ENCODE data around the gene CHID1. TPM values are rescaled to one million over a fixed set of nuclear protein-coding genes. Genes with fewer than 3 reads are reported as not detected.
A peak's percentile ranks its signal among the peaks of the same experiment; 100 is the strongest.

CHID1 gene
- total RNA-seq, 1 donor from 2014 or later, result 112 TPM

DNA sequence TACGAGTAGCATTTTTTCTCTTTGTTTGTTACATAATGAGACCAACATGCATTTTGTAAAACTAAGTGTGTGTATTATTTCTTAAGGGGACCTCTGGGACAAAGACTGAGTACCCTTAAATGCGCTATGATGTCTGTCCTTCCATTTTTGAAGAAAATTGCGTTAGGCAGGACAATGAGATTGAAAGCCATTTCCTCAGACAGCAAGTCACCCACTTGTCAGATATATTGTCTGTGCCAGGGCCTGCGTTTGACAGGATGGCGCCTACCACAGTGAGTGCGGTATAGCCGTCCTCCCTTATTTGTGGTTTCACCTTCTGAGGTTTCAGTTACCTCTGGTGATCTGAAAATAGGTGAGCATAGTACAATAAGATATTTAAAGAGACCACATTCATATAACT is 17.3 kb upstream of the CHID1 start:
- no peak overlapping the region for H3K4me3 Mint-ChIP-seq (ENCODE audit: unreplicated experiment)
- DNase-seq (ENCODE audit: extremely low spot score, unreplicated experiment), result no peak
- peaks cover 4% of the 10 kb centered on the region for H3K36me3 Mint-ChIP-seq (ENCODE audit: unreplicated experiment)
- H3K27me3 Mint-ChIP-seq (ENCODE audit: unreplicated experiment), result no peaks in the 10 kb centered on the region
- H3K27ac Mint-ChIP-seq (ENCODE audit: unreplicated experiment), result no peak overlapping the region
- peaks cover 40% of the 10 kb centered on the region for H3K4me1 Mint-ChIP-seq (ENCODE audit: unreplicated experiment)
- TF ChIP-seq, protein P1, sequence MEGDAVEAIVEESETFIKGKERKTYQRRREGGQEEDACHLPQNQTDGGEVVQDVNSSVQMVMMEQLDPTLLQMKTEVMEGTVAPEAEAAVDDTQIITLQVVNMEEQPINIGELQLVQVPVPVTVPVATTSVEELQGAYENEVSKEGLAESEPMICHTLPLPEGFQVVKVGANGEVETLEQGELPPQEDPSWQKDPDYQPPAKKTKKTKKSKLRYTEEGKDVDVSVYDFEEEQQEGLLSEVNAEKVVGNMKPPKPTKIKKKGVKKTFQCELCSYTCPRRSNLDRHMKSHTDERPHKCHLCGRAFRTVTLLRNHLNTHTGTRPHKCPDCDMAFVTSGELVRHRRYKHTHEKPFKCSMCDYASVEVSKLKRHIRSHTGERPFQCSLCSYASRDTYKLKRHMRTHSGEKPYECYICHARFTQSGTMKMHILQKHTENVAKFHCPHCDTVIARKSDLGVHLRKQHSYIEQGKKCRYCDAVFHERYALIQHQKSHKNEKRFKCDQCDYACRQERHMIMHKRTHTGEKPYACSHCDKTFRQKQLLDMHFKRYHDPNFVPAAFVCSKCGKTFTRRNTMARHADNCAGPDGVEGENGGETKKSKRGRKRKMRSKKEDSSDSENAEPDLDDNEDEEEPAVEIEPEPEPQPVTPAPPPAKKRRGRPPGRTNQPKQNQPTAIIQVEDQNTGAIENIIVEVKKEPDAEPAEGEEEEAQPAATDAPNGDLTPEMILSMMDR (IDR thresholded peaks at IDR 0.05), result no peak
- no peaks in the 10 kb centered on the region for H3K9me3 Mint-ChIP-seq (ENCODE audit: unreplicated experiment)

GRCh38 chr11:926341-926916 is 15.8 kb upstream of the CHID1 start:
- Mint-ChIP-seq H3K9me3 (ENCODE audit: unreplicated experiment) (no peaks in the 10 kb centered on the region), H3K36me3 (ENCODE audit: unreplicated experiment) (peaks cover 4% of the 10 kb centered on the region), H3K4me3 (ENCODE audit: unreplicated experiment) (peak overlapping the region; percentile 86), H3K27me3 (ENCODE audit: unreplicated experiment) (no peaks in the 10 kb centered on the region), H3K27ac (ENCODE audit: unreplicated experiment) (peak overlapping the region; percentile 86), H3K4me1 (ENCODE audit: unreplicated experiment) (peaks cover 27% of the 10 kb centered on the region)
- no peak for DNase-seq (ENCODE audit: extremely low spot score, unreplicated experiment)
- TF ChIP-seq, protein P1 (IDR thresholded peaks at IDR 0.05), result no peak

- H3K4me3 Mint-ChIP-seq (ENCODE audit: unreplicated experiment), result peak within 1 kb of the TSS; percentile 86
- no peaks in the 10 kb centered on the region for H3K27me3 Mint-ChIP-seq (ENCODE audit: unreplicated experiment)
- H3K4me1 Mint-ChIP-seq (ENCODE audit: unreplicated experiment), result peaks cover 21% of the 10 kb centered on the region
- no peaks in the 10 kb centered on the region for H3K9me3 Mint-ChIP-seq (ENCODE audit: unreplicated experiment)
- peaks cover 4% of the 10 kb centered on the region for H3K36me3 Mint-ChIP-seq (ENCODE audit: unreplicated experiment)
- DNase-seq (ENCODE audit: extremely low spot score, unreplicated experiment), result peak; percentile 98
- TF ChIP-seq, protein P1 (IDR thresholded peaks at IDR 0.05), result peak; percentile 86
- peak within 1 kb of the TSS; percentile 86 for H3K27ac Mint-ChIP-seq (ENCODE audit: unreplicated experiment)
Observed at GRCh38 chr11:925496-926301, 15.1 kb upstream of the CHID1 start, which contains the start of gene AP2A2. Gene AP2A2, plus strand, starts transcription at chr11:925870. Its CDS starts 152 bp downstream, at chr11:926022.

- DNase-seq (ENCODE audit: extremely low spot score, unreplicated experiment), result no peak
- TF ChIP-seq, protein P1 (IDR thresholded peaks at IDR 0.05), result no peak
- Mint-ChIP-seq H3K27me3 (ENCODE audit: unreplicated experiment) (no peaks in the 10 kb centered on the region), H3K9me3 (ENCODE audit: unreplicated experiment) (no peaks in the 10 kb centered on the region), H3K4me1 (ENCODE audit: unreplicated experiment) (peaks cover 21% of the 10 kb centered on the region), H3K36me3 (ENCODE audit: unreplicated experiment) (peaks cover 4% of the 10 kb centered on the region), H3K4me3 (ENCODE audit: unreplicated experiment) (no peak overlapping the region), H3K27ac (ENCODE audit: unreplicated experiment) (no peak overlapping the region)
Observed at GRCh38 chr11:925158-925495, 14.5 kb upstream of the CHID1 start.

- Mint-ChIP-seq H3K27ac (ENCODE audit: unreplicated experiment) (no peak overlapping the region), H3K4me3 (ENCODE audit: unreplicated experiment) (no peak overlapping the region), H3K36me3 (ENCODE audit: unreplicated experiment) (peaks cover 4% of the 10 kb centered on the region), H3K9me3 (ENCODE audit: unreplicated experiment) (no peaks in the 10 kb centered on the region), H3K4me1 (ENCODE audit: unreplicated experiment) (peaks cover 21% of the 10 kb centered on the region), H3K27me3 (ENCODE audit: unreplicated experiment) (no peaks in the 10 kb centered on the region)
- TF ChIP-seq, protein P1 (IDR thresholded peaks at IDR 0.05), result no peak
- DNase-seq (ENCODE audit: extremely low spot score, unreplicated experiment), result no peak
Observed at GRCh38 chr11:924406-925157, 14.0 kb upstream of the CHID1 start.
